HFF-Myc (cell line): Measurements from ENCODE around the gene TRAF1.
A peak's percentile ranks its signal among the peaks of the same experiment; 100 is the strongest.

Experiments
- DNase-seq: peaks from one replicate; pipeline ENCODE4 v3.0.0-alpha.2; 2011; ENCODE audit warnings: low read depth; ENCODE audit errors: extremely low read depth
- H3K4me3 ChIP-seq: replicated peaks from 2 replicates; pipeline ENCODE4 v1.5.1; 2011; ENCODE audit warnings: low read depth, mild to moderate bottlenecking, control low read depth, low read length
- CTCF ChIP-seq: IDR thresholded peaks from 2 replicates; pipeline ENCODE4 v1.5.1; 2012; ENCODE audit warnings: mild to moderate bottlenecking, low read depth, low read length, control low read depth; ENCODE audit errors: missing control alignments

TRAF1 gene

GRCh38 chr9:120949290-120949689, 22.7 kb upstream of the TRAF1 start:
- H3K4me3 ChIP-seq, result no peak overlapping the region
- no peak for TF ChIP-seq CTCF
- no peak for DNase-seq

- no peak overlapping the region for H3K4me3 ChIP-seq
Observed at GRCh38 chr9:120948824-120949223, 22.2 kb upstream of the TRAF1 start.

GRCh38 chr9:120947222-120947621, 20.6 kb upstream of the TRAF1 start:
- DNase-seq, result no peak
- H3K4me3 ChIP-seq, result no peak overlapping the region
- no peak for TF ChIP-seq CTCF

More at GRCh38 chr9:120948824-120949223, 22.2 kb upstream of the TRAF1 start:
- no peak for DNase-seq
- no peak for TF ChIP-seq CTCF

- peak; percentile 27 for DNase-seq
- no peak for TF ChIP-seq CTCF
- no peak overlapping the region for H3K4me3 ChIP-seq
Observed at GRCh38 chr9:120946259-120946658, 19.7 kb upstream of the TRAF1 start.

- TF ChIP-seq CTCF, result no peak
- H3K4me3 ChIP-seq, result no peak overlapping the region
- no peak for DNase-seq
Observed at GRCh38 chr9:120944948-120945347, 18.4 kb upstream of the TRAF1 start.

- no peak for DNase-seq
- no peak for TF ChIP-seq CTCF
Observed at GRCh38 chr9:120944434-120944843, 17.8 kb upstream of the TRAF1 start.

More at GRCh38 chr9:120944434-120944843, 17.8 kb upstream of the TRAF1 start:
- H3K4me3 ChIP-seq, result no peak overlapping the region
